Astrocyte (in vitro differentiated cells and primary cell): Measurements from ENCODE around the gene ATXN1. TPM values are rescaled to one million over a fixed set of nuclear protein-coding genes. Genes with fewer than 3 reads are reported as not detected.

ENCODE experiments used
- DNase-seq: peaks from one replicate; pipeline ENCODE4 v3.0.0-alpha.2; 2010; ENCODE audit warnings: low read depth
- FAIRE-seq: peaks from 2 replicates; lab custom pipeline; 2011; peaks lifted over from hg19 to GRCh38; lab: Jason Lieb, UNC
- H2AFZ ChIP-seq: 2 replicates; pipeline ENCODE4 v1.6.0; 2012; ENCODE audit warnings: low read depth, low read length, inconsistent platforms
- H3K27ac ChIP-seq: 2 replicates; pipeline ENCODE4 v1.5.1; 2011; ENCODE audit warnings: low read depth, low read length, inconsistent platforms
- H3K27me3 ChIP-seq: 2 replicates; pipeline ENCODE4 v1.6.0; 2011; ENCODE audit warnings: low read length, inconsistent platforms; ENCODE audit not compliant: insufficient read depth
- H3K36me3 ChIP-seq: 2 replicates; pipeline ENCODE4 v1.5.1; 2011; ENCODE audit warnings: low read length, inconsistent platforms; ENCODE audit not compliant: insufficient read depth
- H3K4me1 ChIP-seq: 2 replicates; pipeline ENCODE4 v1.5.1; 2011; ENCODE audit warnings: low read length, inconsistent platforms; ENCODE audit not compliant: insufficient read depth
- H3K4me2 ChIP-seq: 2 replicates; pipeline ENCODE4 v1.6.0; 2012; ENCODE audit warnings: low read length, inconsistent platforms
- H3K4me3 ChIP-seq: 2 replicates; pipeline ENCODE4 v1.5.1; 2011; ENCODE audit warnings: low read depth, mild to moderate bottlenecking, low read length, inconsistent platforms; ENCODE audit not compliant: insufficient read depth
- H3K79me2 ChIP-seq: 2 replicates; pipeline ENCODE4 v1.6.0; 2012; ENCODE audit warnings: mild to moderate bottlenecking, low read length, inconsistent platforms; ENCODE audit not compliant: insufficient read depth
- H3K9ac ChIP-seq: 2 replicates; pipeline ENCODE4 v1.6.0; 2012; ENCODE audit warnings: mild to moderate bottlenecking, low read length, inconsistent platforms
- H3K9me3 ChIP-seq: 2 replicates; pipeline ENCODE4 v1.5.1; 2012; ENCODE audit warnings: low read depth, mild to moderate bottlenecking, low read length, inconsistent platforms; ENCODE audit not compliant: insufficient read depth
- H4K20me1 ChIP-seq: 2 replicates; pipeline ENCODE4 v1.6.0; 2012; ENCODE audit warnings: low read length, inconsistent platforms; ENCODE audit not compliant: insufficient read depth
- H3K27ac Mint-ChIP-seq: one replicate; pipeline ENCODE4 v1.8.0; 2021; ENCODE audit warnings: mild to moderate bottlenecking, mixed read lengths; ENCODE audit not compliant: unreplicated experiment
- H3K27me3 Mint-ChIP-seq: one replicate; pipeline ENCODE4 v1.8.0; 2021; ENCODE audit warnings: low read depth, mixed read lengths; ENCODE audit not compliant: unreplicated experiment
- H3K36me3 Mint-ChIP-seq: one replicate; pipeline ENCODE4 v1.8.0; 2021; ENCODE audit warnings: low read depth, mixed read lengths; ENCODE audit not compliant: unreplicated experiment
- H3K4me1 Mint-ChIP-seq: one replicate; pipeline ENCODE4 v1.8.0; 2021; ENCODE audit warnings: low read depth, mixed read lengths; ENCODE audit not compliant: unreplicated experiment
- H3K4me3 Mint-ChIP-seq: one replicate; pipeline ENCODE4 v1.8.0; 2021; ENCODE audit warnings: mild to moderate bottlenecking, moderate library complexity, mixed read lengths; ENCODE audit not compliant: unreplicated experiment
- H3K9me3 Mint-ChIP-seq: one replicate; pipeline ENCODE4 v1.8.0; 2021; ENCODE audit warnings: mild to moderate bottlenecking, mixed read lengths; ENCODE audit not compliant: unreplicated experiment
- CTCF ChIP-seq: IDR thresholded peaks from 2 replicates; pipeline ENCODE4 v1.5.1; 2011; ENCODE audit warnings: low read depth, mild to moderate bottlenecking, inconsistent platforms, low read length, moderate library complexity; ENCODE audit not compliant: insufficient read depth
- EZH2 ChIP-seq: IDR thresholded peaks from 2 replicates; pipeline ENCODE4 v1.6.1; 2012; ENCODE audit warnings: mild to moderate bottlenecking, low read length, inconsistent platforms; ENCODE audit not compliant: insufficient read depth
- total RNA-seq: library from RNA; stranded (reverse); gene quantifications from 2 replicates; pipeline ENCODE4 v1.2.1, GENCODE V29; 2021

Gene ATXN1
- total RNA-seq, 1 donor from 2014 or later: 70.9 TPM

GRCh38 chr6:16430391-16431089 is 330.7 kb downstream of the ATXN1 start:
- no peak overlapping the region for H3K9ac ChIP-seq
- H3K27me3 ChIP-seq: no peaks in the 10 kb centered on the region
- no peak overlapping the region for H3K4me3 ChIP-seq
- H3K36me3 ChIP-seq: peaks cover 7% of the 10 kb centered on the region
- H3K4me1 Mint-ChIP-seq: peaks cover 7% of the 10 kb centered on the region
- no peak overlapping the region for H3K4me3 Mint-ChIP-seq
- H3K4me2 ChIP-seq: no peak overlapping the region
- FAIRE-seq: no peak
- no peaks in the 10 kb centered on the region for H3K9me3 ChIP-seq
- no peaks in the 10 kb centered on the region for H3K27me3 Mint-ChIP-seq
- peaks cover 38% of the 10 kb centered on the region for H4K20me1 ChIP-seq
- no peak for TF ChIP-seq EZH2
- TF ChIP-seq CTCF: no peak
- no peak overlapping the region for H3K27ac Mint-ChIP-seq
- H3K79me2 ChIP-seq: peaks cover 5% of the 10 kb centered on the region
- peaks cover 3% of the 10 kb centered on the region for H3K4me1 ChIP-seq
- H3K36me3 Mint-ChIP-seq: peaks cover 17% of the 10 kb centered on the region
- no peak overlapping the region for H2AFZ ChIP-seq
- H3K9me3 Mint-ChIP-seq: no peaks in the 10 kb centered on the region
- H3K27ac ChIP-seq: no peak overlapping the region
- DNase-seq: peak; percentile 44

DNA sequence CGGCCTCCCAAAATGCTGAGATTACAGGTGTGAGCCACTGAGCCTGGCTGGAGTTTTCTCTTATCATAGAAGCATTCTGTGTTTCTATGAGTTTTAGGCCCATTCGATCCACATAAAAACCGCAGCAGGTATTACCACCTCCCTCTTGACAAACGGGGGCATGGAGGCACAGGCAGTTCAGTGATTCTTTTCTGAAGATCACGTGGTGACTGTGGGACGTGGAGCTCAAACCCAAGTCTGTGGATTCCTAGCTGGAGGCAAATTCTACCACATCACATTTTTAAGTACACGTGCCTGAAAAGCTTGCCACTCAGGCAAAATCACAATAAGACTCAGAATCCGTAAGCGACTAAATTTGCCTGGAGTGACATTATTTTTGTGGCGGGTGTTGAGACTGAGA is 331.6 kb downstream of the ATXN1 start:
- H3K9ac ChIP-seq: no peak overlapping the region
- FAIRE-seq: no peak
- H3K4me1 ChIP-seq: peaks cover 3% of the 10 kb centered on the region
- H4K20me1 ChIP-seq: peaks cover 40% of the 10 kb centered on the region
- H3K36me3 Mint-ChIP-seq: peaks cover 15% of the 10 kb centered on the region
- no peak overlapping the region for H3K4me3 Mint-ChIP-seq
- H3K27me3 Mint-ChIP-seq: no peaks in the 10 kb centered on the region
- H2AFZ ChIP-seq: no peak overlapping the region
- H3K27ac Mint-ChIP-seq: no peak overlapping the region
- peaks cover 5% of the 10 kb centered on the region for H3K79me2 ChIP-seq
- no peaks in the 10 kb centered on the region for H3K9me3 Mint-ChIP-seq
- H3K4me3 ChIP-seq: no peak overlapping the region
- H3K4me1 Mint-ChIP-seq: peaks cover 7% of the 10 kb centered on the region
- H3K36me3 ChIP-seq: peaks cover 7% of the 10 kb centered on the region
- DNase-seq: no peak
- TF ChIP-seq CTCF (no peak), EZH2 (no peak)
- no peak overlapping the region for H3K27ac ChIP-seq
- H3K9me3 ChIP-seq: no peaks in the 10 kb centered on the region
- no peak overlapping the region for H3K4me2 ChIP-seq
- H3K27me3 ChIP-seq: no peaks in the 10 kb centered on the region

- peaks cover 7% of the 10 kb centered on the region for H3K36me3 ChIP-seq
- DNase-seq (no peak), FAIRE-seq (no peak)
- Mint-ChIP-seq H3K27me3 (no peaks in the 10 kb centered on the region), H3K4me3 (no peak overlapping the region), H3K36me3 (peaks cover 12% of the 10 kb centered on the region), H3K27ac (no peak overlapping the region), H3K9me3 (no peaks in the 10 kb centered on the region), H3K4me1 (peaks cover 5% of the 10 kb centered on the region)
- H3K27ac ChIP-seq: no peak overlapping the region
- peaks cover 5% of the 10 kb centered on the region for H3K79me2 ChIP-seq
- no peaks in the 10 kb centered on the region for H3K9me3 ChIP-seq
- H2AFZ ChIP-seq: no peak overlapping the region
- no peaks in the 10 kb centered on the region for H3K27me3 ChIP-seq
- no peak overlapping the region for H3K4me3 ChIP-seq
- TF ChIP-seq EZH2 (no peak), CTCF (no peak)
- H3K4me1 ChIP-seq: peaks cover 3% of the 10 kb centered on the region
- H3K9ac ChIP-seq: no peak overlapping the region
- peaks cover 44% of the 10 kb centered on the region for H4K20me1 ChIP-seq
- no peak overlapping the region for H3K4me2 ChIP-seq
Observed at GRCh38 chr6:16427124-16427523, 334.1 kb downstream of the ATXN1 start.
